COR-L47 (cell line): ENCODE results near the gene PAX7.

Source experiments
- DNase-seq: peaks from one replicate; lab custom pipeline; 2025; lab: John Stamatoyannopoulos, UW

The PAX7 gene

GRCh38 chr1:18796950-18797349, 166.3 kb downstream of the PAX7 start:
- DNase-seq, result no peak
